Astrocyte of the spinal cord (primary cell): Measurements from ENCODE around the gene ENTHD1.

ENCODE experiments used
- DNase-seq: peaks from one replicate; pipeline ENCODE4 v3.0.0; 2011; ENCODE audit warnings: low read depth, low spot score
- H3K4me3 ChIP-seq: 2 replicates; pipeline ENCODE4 v1.5.1; 2011; ENCODE audit warnings: low read depth, mild to moderate bottlenecking, low read length, moderate library complexity
- CTCF ChIP-seq: IDR thresholded peaks from 2 replicates; pipeline ENCODE4 v1.5.1; 2012; ENCODE audit warnings: low read depth, mild to moderate bottlenecking, low read length, inconsistent platforms
- in situ Hi-C: cut with HindIII; loops from 2 replicates; pipeline ENCODE4 v1.10.0; 2017; ENCODE audit warnings: low sequenced_read_pairs

The ENTHD1 gene

GRCh38 chr22:39713799-39714290, 179.7 kb downstream of the ENTHD1 start:
- in situ Hi-C loops, result no loop called here
- DNase-seq, result no peak
- no peak overlapping the region for H3K4me3 ChIP-seq
- TF ChIP-seq CTCF, result no peak

- H3K4me3 ChIP-seq, result no peak overlapping the region
- in situ Hi-C loops, result no loop called here
- TF ChIP-seq CTCF, result no peak
- no peak for DNase-seq
Observed at GRCh38 chr22:39712751-39713525, 180.6 kb downstream of the ENTHD1 start.

- no peak for TF ChIP-seq CTCF
- in situ Hi-C loops, result no loop called here
- no peak for DNase-seq
- no peak overlapping the region for H3K4me3 ChIP-seq
Observed at GRCh38 chr22:39712081-39712480, 181.5 kb downstream of the ENTHD1 start.

- H3K4me3 ChIP-seq, result no peak overlapping the region
- no peak for DNase-seq
- TF ChIP-seq CTCF, result no peak
- in situ Hi-C loops, result no loop called here
Observed at GRCh38 chr22:39710380-39711150, 183.0 kb downstream of the ENTHD1 start.

GRCh38 chr22:39707816-39708215, 185.7 kb downstream of the ENTHD1 start:
- no peak overlapping the region for H3K4me3 ChIP-seq
- TF ChIP-seq CTCF, result no peak
- no peak for DNase-seq
- in situ Hi-C loops, result no loop called here

GRCh38 chr22:39707351-39707750, 186.2 kb downstream of the ENTHD1 start:
- in situ Hi-C loops, result no loop called here
- TF ChIP-seq CTCF, result no peak
- no peak for DNase-seq
- no peak overlapping the region for H3K4me3 ChIP-seq
